Measurements from ENCODE around the gene TSPAN9. TPM values are rescaled to one million over a fixed set of nuclear protein-coding genes. Genes with fewer than 3 reads are reported as not detected.

Gene TSPAN9
- total RNA-seq, 1 donor from 2014 or later, result 49.4 TPM

DNA sequence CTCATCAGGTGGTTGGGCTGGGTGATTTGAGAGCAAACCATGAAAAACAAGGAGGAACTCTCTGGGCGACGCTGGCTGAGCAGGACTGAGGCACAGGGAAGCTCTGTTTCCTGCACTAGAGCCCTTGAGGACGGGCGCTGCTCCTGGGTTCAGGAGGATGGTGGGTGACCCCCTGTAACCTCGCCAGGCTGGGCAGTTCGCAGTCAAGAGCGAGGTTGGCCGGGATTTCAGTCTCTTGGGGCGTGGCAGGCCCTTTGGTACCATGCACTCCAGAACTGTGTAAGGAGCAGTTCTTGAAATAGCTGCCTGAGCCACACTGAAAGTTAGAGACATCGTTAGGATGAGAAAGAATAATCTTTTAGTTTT is 202.2 kb downstream of the TSPAN9 start:
- H3K27ac Mint-ChIP-seq, result no peak overlapping the region
- H3K4me1 Mint-ChIP-seq, result peaks cover 2% of the 10 kb centered on the region
- TF ChIP-seq, protein P1, sequence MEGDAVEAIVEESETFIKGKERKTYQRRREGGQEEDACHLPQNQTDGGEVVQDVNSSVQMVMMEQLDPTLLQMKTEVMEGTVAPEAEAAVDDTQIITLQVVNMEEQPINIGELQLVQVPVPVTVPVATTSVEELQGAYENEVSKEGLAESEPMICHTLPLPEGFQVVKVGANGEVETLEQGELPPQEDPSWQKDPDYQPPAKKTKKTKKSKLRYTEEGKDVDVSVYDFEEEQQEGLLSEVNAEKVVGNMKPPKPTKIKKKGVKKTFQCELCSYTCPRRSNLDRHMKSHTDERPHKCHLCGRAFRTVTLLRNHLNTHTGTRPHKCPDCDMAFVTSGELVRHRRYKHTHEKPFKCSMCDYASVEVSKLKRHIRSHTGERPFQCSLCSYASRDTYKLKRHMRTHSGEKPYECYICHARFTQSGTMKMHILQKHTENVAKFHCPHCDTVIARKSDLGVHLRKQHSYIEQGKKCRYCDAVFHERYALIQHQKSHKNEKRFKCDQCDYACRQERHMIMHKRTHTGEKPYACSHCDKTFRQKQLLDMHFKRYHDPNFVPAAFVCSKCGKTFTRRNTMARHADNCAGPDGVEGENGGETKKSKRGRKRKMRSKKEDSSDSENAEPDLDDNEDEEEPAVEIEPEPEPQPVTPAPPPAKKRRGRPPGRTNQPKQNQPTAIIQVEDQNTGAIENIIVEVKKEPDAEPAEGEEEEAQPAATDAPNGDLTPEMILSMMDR (IDR thresholded peaks at IDR 0.05; ENCODE audit: unreplicated experiment), result no peak

DNA sequence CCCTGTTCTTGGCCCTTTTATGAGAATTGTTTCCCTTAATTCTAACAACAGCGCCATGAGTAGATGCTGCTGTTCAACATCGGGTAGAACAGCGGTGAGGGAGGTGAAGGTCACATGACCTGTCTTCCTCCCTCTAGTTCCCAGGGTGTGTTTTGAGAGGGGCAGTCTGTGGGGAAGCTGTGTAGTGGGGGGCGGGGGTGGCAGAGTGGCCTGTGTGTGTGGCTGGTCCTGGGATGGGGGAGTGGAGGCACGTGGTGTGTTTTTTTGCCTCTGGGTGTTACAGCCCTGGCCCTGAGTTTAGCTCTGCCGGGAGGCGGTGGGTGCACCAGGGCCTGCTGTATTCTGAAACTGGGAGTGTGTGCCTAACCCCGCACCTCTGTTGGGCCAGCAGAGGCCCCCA is 202.7 kb downstream of the TSPAN9 start:
- peaks cover 10% of the 10 kb centered on the region for H3K36me3 Mint-ChIP-seq
- no peak overlapping the region for H3K27ac Mint-ChIP-seq
- DNase-seq (ENCODE audit: low spot score in 2 of 2, unreplicated experiment in 2 of 2), result no peak
- H3K4me3 Mint-ChIP-seq, result no peak overlapping the region
- H3K9me3 Mint-ChIP-seq, result no peaks in the 10 kb centered on the region
- peaks cover 2% of the 10 kb centered on the region for H3K4me1 Mint-ChIP-seq
- TF ChIP-seq, protein P1 (IDR thresholded peaks at IDR 0.05; ENCODE audit: unreplicated experiment), result no peak
- H3K27me3 Mint-ChIP-seq (ENCODE audit: low read depth), result no peaks in the 10 kb centered on the region

More for the DNA sequence above, 202.2 kb downstream of the TSPAN9 start:
- Mint-ChIP-seq H3K36me3 (peaks cover 8% of the 10 kb centered on the region), H3K27me3 (ENCODE audit: low read depth) (no peaks in the 10 kb centered on the region), H3K9me3 (no peaks in the 10 kb centered on the region), H3K4me3 (no peak overlapping the region)
- DNase-seq (ENCODE audit: low spot score in 2 of 2, unreplicated experiment in 2 of 2), result no peak

DNA sequence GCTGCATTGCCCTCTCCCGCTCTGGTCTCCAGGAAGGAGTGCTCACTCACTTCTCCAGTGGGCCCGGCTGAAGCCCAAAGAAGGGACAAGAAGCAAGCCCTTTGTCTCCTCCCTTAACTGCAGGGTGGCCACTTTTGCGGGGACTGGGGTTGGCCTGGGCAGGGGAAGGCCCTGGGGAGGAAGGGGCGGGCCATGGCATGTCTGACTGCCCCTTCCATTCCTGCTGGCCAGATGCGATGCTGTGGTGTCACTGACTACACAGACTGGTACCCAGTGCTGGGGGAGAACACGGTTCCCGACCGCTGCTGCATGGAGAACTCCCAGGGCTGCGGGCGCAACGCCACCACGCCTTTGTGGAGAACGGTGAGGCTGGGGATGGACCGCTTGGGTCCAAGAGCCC is 203.8 kb downstream of the TSPAN9 start:
- H3K4me1 Mint-ChIP-seq, result no peaks in the 10 kb centered on the region
- no peak for DNase-seq (ENCODE audit: low spot score in 2 of 2, unreplicated experiment in 2 of 2)
- no peak overlapping the region for H3K4me3 Mint-ChIP-seq
- H3K27ac Mint-ChIP-seq, result no peak overlapping the region
- TF ChIP-seq, protein P1 (IDR thresholded peaks at IDR 0.05; ENCODE audit: unreplicated experiment), result no peak
- H3K36me3 Mint-ChIP-seq, result peaks cover 10% of the 10 kb centered on the region
- H3K27me3 Mint-ChIP-seq (ENCODE audit: low read depth), result no peaks in the 10 kb centered on the region
- no peaks in the 10 kb centered on the region for H3K9me3 Mint-ChIP-seq

DNA sequence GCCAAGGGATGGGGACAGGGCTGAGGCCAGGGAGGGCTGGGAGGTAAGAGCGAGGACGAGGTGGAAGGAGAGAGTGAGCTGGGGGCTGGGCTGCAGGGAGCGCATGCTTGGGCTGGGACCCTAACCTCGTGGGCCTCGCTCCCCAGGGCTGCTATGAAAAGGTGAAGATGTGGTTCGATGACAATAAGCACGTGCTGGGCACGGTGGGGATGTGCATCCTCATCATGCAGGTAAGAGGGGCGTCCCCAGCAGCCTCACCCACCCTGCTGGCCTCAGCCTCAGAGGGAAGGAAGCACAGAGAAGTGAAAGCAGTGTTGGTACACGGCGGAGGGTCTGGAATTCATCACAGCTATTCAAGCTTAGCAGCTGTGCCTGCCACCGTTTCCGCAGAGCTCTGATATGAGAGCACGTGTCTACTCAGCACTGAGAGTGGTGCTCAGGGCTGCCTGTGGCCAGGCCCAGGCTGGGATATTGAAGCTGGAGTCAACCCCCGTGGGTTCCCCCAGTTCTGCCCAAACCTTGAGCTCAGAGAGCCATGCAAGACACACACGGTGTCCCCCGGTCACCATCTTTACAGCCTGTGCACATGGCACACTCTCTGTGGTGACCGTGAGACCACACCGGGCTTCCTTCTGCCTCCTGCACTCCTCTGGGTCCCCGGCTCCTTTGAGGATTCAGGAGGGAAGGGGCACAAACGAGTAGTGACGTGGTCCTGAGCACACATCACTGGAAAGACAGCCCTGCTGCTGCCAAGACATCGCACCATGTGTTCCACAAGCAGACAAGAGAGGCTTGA is 204.6 kb downstream of the TSPAN9 start:
- H3K27me3 Mint-ChIP-seq (ENCODE audit: low read depth), result no peaks in the 10 kb centered on the region
- no peaks in the 10 kb centered on the region for H3K9me3 Mint-ChIP-seq

DNA sequence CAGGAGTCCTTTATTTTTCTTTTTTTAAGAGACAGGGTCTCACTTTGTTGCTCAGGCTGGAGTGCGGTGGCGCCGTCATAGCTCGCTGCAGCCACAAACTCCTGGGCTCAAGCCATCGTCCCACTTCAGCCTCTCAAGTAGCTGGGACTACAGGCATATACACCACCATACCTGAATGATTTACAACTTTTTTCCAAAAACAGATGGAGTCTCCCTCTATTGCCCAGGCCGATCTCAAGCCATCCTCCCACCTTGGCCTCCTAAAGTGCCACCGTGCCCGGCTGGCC is 205.1 kb downstream of the TSPAN9 start:
- Mint-ChIP-seq H3K4me3 (no peak overlapping the region), H3K9me3 (no peaks in the 10 kb centered on the region), H3K4me1 (no peaks in the 10 kb centered on the region), H3K27me3 (ENCODE audit: low read depth) (no peaks in the 10 kb centered on the region), H3K27ac (no peak overlapping the region), H3K36me3 (peaks cover 10% of the 10 kb centered on the region)
- TF ChIP-seq, protein P1 (IDR thresholded peaks at IDR 0.05; ENCODE audit: unreplicated experiment), result no peak
- no peak for DNase-seq (ENCODE audit: low spot score in 2 of 2, unreplicated experiment in 2 of 2)

More for the DNA sequence above, 204.6 kb downstream of the TSPAN9 start:
- TF ChIP-seq, protein P1 (IDR thresholded peaks at IDR 0.05; ENCODE audit: unreplicated experiment), result no peak
- Mint-ChIP-seq H3K4me3 (no peak overlapping the region), H3K27ac (no peak overlapping the region), H3K4me1 (no peaks in the 10 kb centered on the region), H3K36me3 (peaks cover 10% of the 10 kb centered on the region)
- DNase-seq (ENCODE audit: low spot score in 2 of 2, unreplicated experiment in 2 of 2), result no peak

Data from mesothelial cell of epicardium (in vitro differentiated cells).